GM18511 (cell line): Measurements from ENCODE around the gene FGD6.
"Not testable (repeated sequence)": the region's sequence is repeated elsewhere in the genome, so short reads cannot be mapped to it uniquely, and the experiment has no call there.

Experiments
- ATAC-seq: cut with Tn5 transposase; IDR thresholded peaks from one replicate; pipeline ENCODE4 v1.9.1; 2021; ENCODE audit warnings: mild to moderate bottlenecking, moderate library complexity; ENCODE audit not compliant: unreplicated experiment

The FGD6 gene

DNA sequence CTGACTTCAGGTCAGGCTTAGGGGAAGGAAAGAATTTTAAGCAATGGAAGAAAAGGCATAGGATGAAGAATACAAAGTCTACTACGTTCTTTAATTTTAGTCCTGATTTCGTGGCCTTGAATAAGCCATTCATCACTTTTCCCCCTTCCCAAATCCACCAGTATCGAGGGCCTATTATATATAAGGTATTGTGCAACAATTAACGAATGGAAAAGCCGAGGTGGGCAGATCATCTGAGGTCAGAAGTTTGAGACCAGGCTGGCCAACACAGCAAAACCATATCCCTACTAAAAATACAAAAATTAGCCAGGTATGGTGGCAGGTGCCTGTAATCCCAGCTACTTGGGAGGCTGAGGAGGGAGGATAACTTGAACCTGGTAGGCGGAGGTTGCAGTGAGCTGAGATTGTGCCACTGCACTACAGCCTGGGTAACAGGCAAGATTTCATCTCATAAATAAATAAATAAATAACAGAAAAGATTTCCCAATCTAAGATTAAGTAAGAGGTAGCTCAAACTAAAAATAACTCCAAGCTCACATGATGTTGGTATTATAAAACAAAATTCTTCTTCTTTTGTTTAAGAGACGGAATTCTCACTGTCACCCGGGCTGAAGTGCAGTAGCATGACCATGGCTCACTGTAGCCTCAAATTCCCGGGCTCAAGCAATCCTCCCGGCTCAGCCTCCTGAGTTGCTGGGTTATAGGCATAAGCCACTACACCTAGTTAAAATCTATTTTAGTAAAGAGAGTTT lies 85.5 kb downstream of the FGD6 start:
- no peak for ATAC-seq

DNA sequence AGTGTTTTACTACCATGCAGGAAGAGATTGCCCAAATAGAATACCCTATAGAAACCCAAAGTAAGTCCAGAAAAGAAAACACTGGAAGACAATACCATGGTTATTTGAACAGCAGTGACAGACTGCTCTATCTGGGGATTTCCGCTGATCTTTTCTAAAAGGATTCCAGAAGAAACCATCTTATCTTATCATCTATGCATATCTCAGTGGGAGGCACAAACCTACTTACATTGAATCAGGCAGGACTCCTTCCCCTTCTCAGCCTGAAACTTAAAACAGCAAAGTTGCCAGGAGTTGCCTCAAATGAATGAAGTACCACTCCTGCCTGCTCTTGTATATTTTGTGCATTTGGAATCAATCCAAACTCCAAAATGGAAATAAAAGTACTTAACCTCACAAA lies 87.2 kb downstream of the FGD6 start:
- no peak for ATAC-seq

DNA sequence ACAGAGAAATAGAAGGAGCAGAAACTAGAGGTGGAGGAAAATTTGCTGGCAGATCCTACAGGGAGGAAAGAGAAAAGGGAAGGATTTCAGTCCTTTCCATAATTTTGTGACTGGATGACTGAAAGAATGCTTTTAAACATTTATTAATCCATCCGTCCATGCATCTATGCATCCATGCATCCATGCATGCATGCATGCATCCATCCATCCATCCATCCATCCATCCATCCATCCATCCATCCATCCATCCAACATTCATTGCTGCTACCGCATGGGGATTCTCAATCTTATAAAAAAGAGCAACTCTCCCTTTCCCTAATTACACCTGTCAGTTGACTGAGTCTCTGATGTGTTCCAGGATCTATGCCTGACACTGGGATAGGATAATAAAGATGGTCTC lies 88.2 kb downstream of the FGD6 start:
- ATAC-seq: no peak

GRCh38 chr12:95126736-95127135 lies 90.5 kb downstream of the FGD6 start:
- no peak for ATAC-seq

DNA sequence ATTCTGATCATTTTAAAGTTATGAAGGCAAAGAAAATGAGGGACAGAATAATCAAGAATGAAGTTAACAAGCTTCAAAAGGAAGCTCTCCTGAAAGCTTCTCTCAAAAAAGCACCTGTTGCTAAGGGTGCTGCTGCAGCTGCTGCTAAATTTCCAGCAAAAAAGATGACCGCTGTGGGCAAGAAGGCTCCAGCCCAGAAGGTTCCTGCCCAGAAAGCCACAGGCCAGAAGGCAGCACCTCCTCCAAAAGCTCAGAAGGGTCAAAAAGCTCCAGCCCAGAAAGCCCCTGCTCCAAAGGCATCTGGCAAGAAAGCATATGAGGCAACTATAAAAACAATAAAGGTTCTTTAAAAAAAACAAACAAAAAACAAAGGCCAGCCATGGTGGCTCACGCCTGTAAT lies 91.2 kb downstream of the FGD6 start:
- no peak for ATAC-seq

DNA sequence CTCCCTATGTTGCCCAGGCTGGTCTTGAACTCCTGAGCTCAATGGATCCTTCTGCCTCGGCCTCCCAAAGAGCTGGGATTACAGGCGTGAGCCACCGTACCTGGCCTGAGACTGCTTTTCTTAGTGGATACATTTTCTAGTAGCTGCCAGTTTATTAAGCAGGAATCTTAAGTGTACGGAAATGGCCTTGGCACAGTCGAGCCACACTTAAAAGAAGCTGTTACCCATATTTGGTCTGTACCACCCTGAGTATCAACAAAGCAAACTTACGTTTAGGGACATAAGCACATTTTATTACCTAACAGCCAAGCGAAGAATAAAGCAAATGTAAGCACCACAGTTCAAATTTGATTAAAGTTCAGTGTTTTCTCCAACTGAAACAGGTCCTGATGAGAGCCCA lies 93.2 kb downstream of the FGD6 start:
- ATAC-seq: no peak

DNA sequence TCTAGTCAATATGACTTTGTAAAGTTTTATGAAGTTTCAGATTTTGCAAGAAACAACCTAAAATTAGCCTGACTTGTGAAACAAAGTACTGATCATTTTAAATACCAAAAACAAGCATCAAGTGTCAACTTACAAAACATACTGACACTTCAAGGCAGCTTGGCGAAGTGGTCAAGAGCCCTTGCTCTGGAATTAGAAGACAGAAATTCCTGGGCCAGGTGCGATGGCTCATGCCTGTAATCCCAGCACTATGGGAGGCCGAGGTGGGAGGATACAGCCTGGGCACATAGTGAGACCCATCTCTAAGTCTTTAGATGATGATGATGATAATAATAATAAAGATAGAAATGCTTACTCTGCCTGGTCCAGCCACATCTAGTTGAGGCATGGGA lies 98.5 kb downstream of the FGD6 start:
- no peak for ATAC-seq

- ATAC-seq: no peak
Observed at GRCh38 chr12:95118138-95118787, 99.0 kb downstream of the FGD6 start.

- peak; percentile 89 for ATAC-seq
Observed at GRCh38 chr12:95117178-95117599, 100.1 kb downstream of the FGD6 start.

DNA sequence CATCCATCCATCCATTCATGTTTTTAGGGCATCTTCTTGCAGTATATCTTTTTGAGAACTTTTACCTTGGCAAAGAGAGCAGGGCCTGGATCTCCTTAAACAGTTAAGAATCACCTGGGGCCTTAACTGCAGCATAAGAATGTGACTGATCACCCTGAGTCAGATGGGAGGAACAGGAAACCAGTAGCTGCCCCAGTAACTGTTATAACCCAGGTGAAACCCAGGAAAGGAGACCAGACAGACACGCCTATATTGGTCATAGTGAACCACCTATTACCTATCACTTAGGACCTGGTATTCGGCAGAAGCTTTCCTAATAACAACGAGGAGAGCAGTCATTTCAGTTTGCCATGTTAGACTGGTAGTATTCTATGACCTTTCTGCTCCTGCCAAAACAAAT lies 100.5 kb downstream of the FGD6 start:
- peak; percentile 68 for ATAC-seq

GRCh38 chr12:95116341-95116740 lies 100.9 kb downstream of the FGD6 start:
- ATAC-seq: no peak

- ATAC-seq: no peak
Observed at GRCh38 chr12:95115641-95116040, 101.6 kb downstream of the FGD6 start.

DNA sequence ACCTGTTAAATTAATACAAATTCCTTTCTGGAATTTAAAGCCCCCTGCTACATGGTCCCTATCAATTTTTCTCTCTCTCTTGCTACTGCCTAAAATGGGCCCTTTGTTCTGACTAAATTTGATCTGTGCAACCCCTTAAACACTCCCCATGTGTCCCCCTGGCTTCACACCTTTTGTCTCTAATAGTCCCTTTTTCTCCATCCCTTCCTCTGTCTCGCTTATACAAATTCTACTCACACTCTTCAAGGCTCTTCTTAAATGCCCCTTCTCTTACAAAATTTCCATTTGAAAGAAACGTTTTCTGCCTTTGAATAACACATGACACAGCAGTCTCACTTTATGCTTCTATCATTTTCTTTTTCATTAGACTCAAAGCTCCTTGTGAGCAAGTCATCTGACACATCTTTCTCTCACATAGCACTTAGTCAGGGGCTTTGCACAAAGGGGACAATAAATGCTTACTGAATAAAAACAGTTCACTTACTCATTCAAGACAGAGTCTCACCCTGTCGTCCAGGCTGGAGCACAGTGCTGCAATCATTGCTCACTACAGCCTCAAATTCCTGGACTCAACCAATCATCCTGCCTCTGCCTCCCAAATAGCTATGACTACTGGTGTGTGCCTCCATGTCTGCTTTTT lies 102.4 kb downstream of the FGD6 start:
- ATAC-seq: no peak

- no peak for ATAC-seq
Observed at GRCh38 chr12:95107362-95107761, 109.9 kb downstream of the FGD6 start.

GRCh38 chr12:95105540-95105939 lies 111.7 kb downstream of the FGD6 start:
- no peak for ATAC-seq

GRCh38 chr12:95104919-95105452 lies 112.3 kb downstream of the FGD6 start:
- no peak for ATAC-seq

DNA sequence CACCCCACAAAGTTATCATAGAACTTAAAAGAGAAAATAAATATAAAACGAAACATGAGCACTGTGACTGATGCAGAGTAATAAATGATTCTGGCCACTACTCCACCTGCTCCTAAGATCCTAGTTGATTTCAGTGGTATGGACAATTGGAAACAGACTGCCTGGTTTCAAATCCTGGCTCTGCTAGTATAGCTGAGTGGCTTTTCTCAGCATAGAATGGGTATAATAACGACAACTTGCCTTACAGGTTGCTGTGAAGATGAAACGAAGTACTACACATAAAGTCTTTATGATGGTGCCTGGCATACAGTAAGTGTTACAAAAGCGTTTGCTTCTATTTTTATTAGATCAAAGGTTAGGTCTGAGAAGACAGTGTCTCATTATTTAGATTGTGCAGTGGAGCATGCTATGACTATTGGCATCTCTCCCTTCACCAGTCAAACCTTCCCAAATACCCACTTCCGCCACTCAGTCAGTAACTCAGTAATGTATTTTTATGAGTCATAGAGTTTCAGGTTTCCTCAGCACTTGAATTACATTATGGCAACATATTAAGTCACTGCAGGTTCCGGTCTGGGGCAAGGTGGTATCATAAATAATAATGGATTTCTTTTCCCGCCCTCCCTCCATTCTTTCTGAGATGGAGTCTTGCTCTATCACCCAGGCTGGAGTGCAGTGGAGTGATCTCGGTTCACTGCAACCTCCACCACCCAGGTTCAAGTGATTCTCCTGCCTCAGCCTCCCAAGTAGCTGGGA lies 114.2 kb downstream of the FGD6 start:
- ATAC-seq: peak; percentile 97

- not testable (repeated sequence) for ATAC-seq
Observed at GRCh38 chr12:95101957-95102356, 115.3 kb downstream of the FGD6 start.

DNA sequence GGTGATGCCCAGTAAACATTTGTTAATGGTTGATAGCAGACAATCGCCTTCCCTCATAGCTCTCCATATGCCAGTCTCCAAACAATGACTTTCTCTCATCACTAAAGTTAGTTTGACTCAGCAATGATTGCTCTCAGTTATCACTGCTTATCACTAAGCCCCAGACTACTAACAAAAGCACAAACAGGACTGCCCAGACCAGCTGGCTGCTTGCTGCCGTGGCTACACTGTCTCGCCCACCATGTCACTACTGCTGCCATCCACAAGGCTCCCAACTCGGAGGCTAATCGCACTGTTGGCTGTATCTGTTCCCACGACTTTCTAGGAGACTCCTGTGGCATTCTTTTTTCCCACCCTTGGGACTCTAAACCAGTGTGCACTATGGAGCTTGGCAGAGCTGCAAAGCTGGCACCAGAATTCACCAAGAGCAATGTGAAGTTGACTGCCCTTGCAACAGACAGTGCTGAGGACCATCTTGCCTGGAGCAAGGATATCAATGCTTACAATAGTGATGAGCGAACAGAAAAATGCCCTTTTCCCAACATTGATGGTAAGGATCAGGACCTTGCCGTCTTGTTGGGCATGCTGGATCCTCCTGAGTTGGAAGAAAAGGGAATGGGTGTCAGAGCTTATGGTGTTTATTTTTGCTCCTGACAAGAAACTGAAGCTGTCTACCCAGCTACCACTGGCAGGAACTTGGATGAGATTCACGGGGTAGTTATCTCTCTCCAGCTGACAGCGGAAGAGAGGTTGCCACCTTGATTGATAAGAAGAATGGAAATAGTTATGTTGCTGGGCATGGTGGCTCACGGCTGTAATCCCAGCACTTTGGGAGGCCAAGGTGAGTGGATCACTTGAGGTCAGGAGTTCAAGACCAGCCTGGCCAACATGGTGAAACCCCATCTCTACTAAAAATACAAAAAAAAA lies 116.7 kb downstream of the FGD6 start:
- ATAC-seq: no peak

- ATAC-seq: no peak
Observed at GRCh38 chr12:95099270-95099790, 117.9 kb downstream of the FGD6 start.
